Mesendoderm (in vitro differentiated cells): ENCODE results near the gene NDUFA6.

ENCODE experiments used
- DNase-seq: peaks from one replicate; pipeline ENCODE4 v3.0.0; 2013
- H2AK5ac ChIP-seq: 2 replicates; pipeline ENCODE4 v1.6.1; 2013; ENCODE audit warnings: low read length, inconsistent platforms
- H2BK120ac ChIP-seq: 2 replicates; pipeline ENCODE4 v1.6.1; 2013; ENCODE audit warnings: low read depth, mild to moderate bottlenecking, low read length, moderate library complexity, mixed read lengths
- H2BK15ac ChIP-seq: replicated peaks from 2 replicates; pipeline ENCODE4 v1.6.1; 2013; ENCODE audit warnings: low read depth, mild to moderate bottlenecking, moderate library complexity
- H2BK5ac ChIP-seq: 2 replicates; pipeline ENCODE4 v1.6.1; 2013; ENCODE audit warnings: low read length, inconsistent platforms
- H3K18ac ChIP-seq: 2 replicates; pipeline ENCODE4 v1.6.1; 2013; ENCODE audit warnings: mild to moderate bottlenecking, low read length, mixed read lengths
- H3K23ac ChIP-seq: one replicate; pipeline ENCODE4 v1.6.1; 2013; ENCODE audit warnings: low read length
- H3K27ac ChIP-seq: 2 replicates; pipeline ENCODE4 v1.5.1; 2013; ENCODE audit warnings: low read depth, mild to moderate bottlenecking, inconsistent platforms, low read length, moderate library complexity
- H3K27me3 ChIP-seq: 2 replicates; pipeline ENCODE4 v1.6.1; 2013; ENCODE audit warnings: low read length, control low read depth, mild to moderate bottlenecking, inconsistent platforms; ENCODE audit not compliant: insufficient read depth, poor library complexity
- H3K36me3 ChIP-seq: 2 replicates; pipeline ENCODE4 v1.6.1; 2013; ENCODE audit warnings: low read length, inconsistent platforms; ENCODE audit not compliant: control insufficient read depth, insufficient read depth
- H3K4ac ChIP-seq: one replicate; pipeline ENCODE4 v1.6.1; 2013; ENCODE audit warnings: low read depth, mild to moderate bottlenecking, low read length, moderate library complexity
- H3K4me1 ChIP-seq: 2 replicates; pipeline ENCODE4 v1.6.1; 2013; ENCODE audit warnings: low read depth, low read length, inconsistent platforms; ENCODE audit not compliant: control insufficient read depth
- H3K4me2 ChIP-seq: 2 replicates; pipeline ENCODE4 v1.6.1; 2013; ENCODE audit warnings: low read length
- H3K4me3 ChIP-seq: 2 replicates; pipeline ENCODE4 v1.5.1; 2013; ENCODE audit warnings: mild to moderate bottlenecking, low read length
- H3K56ac ChIP-seq: one replicate; pipeline ENCODE4 v1.6.1; 2013; ENCODE audit warnings: low read length
- H3K79me1 ChIP-seq: 2 replicates; pipeline ENCODE4 v1.6.1; 2013; ENCODE audit warnings: low read length, inconsistent platforms
- H3K79me2 ChIP-seq: 2 replicates; pipeline ENCODE4 v1.6.1; 2013; ENCODE audit warnings: mild to moderate bottlenecking, low read length; ENCODE audit not compliant: control insufficient read depth, insufficient read depth
- H3K9ac ChIP-seq: 2 replicates; pipeline ENCODE4 v1.6.1; 2013; ENCODE audit warnings: low read length, inconsistent platforms
- H4K5ac ChIP-seq: one replicate; pipeline ENCODE4 v1.6.1; 2013; ENCODE audit warnings: low read length
- H4K8ac ChIP-seq: one replicate; pipeline ENCODE4 v1.6.1; 2013; ENCODE audit warnings: low read depth, mild to moderate bottlenecking, control low read depth, low read length, moderate library complexity
- WGBS: extraction: QIAGEN DNeasy Blood & Tissue Kit; methylation state at CpG from one replicate; pipeline ENCODE4 v1.1.7; 2013; ENCODE audit warnings: low lambda C conversion rate, missing lambda C conversion rate; ENCODE audit not compliant: insufficient coverage; ENCODE audit errors: extremely low coverage; 5-methylcytosine and 5-hydroxymethylcytosine counted together

NDUFA6 gene

GRCh38 chr22:42077486-42078125, 13.0 kb downstream of the NDUFA6 start:
- Histone ChIP-seq H2BK120ac (no peak overlapping the region), H3K36me3 (no peaks in the 10 kb centered on the region), H3K23ac (no peak overlapping the region), H3K79me1 (no peaks in the 10 kb centered on the region), H2BK5ac (no peak overlapping the region), H3K9ac (no peak overlapping the region), H3K27me3 (no peaks in the 10 kb centered on the region), H3K4me2 (no peak overlapping the region), H3K27ac (no peak overlapping the region), H3K79me2 (peaks cover 2% of the 10 kb centered on the region), H3K4ac (no peak overlapping the region), H3K4me1 (peaks cover 3% of the 10 kb centered on the region), H2BK15ac (no peak overlapping the region), H3K56ac (no peak overlapping the region), H4K5ac (no peak overlapping the region), H2AK5ac (no peak overlapping the region), H3K18ac (no peak overlapping the region), H3K4me3 (no peak overlapping the region), H4K8ac (no peak overlapping the region)
- no peak for DNase-seq
- WGBS = no CpG with 5 or more reads among the region's 21 CpGs

- Histone ChIP-seq H3K56ac (no peak overlapping the region), H3K27me3 (no peaks in the 10 kb centered on the region), H3K23ac (no peak overlapping the region), H3K9ac (no peak overlapping the region), H3K18ac (no peak overlapping the region), H4K8ac (no peak overlapping the region), H3K4me2 (no peak overlapping the region), H3K79me1 (no peaks in the 10 kb centered on the region), H3K36me3 (no peaks in the 10 kb centered on the region), H3K79me2 (peaks cover 2% of the 10 kb centered on the region), H3K4me3 (no peak overlapping the region), H2BK5ac (no peak overlapping the region), H3K4me1 (peaks cover 3% of the 10 kb centered on the region), H3K27ac (no peak overlapping the region), H3K4ac (no peak overlapping the region), H2BK120ac (no peak overlapping the region), H2BK15ac (no peak overlapping the region), H2AK5ac (no peak overlapping the region), H4K5ac (no peak overlapping the region)
- no CpG with 5 or more reads among the region's 20 CpGs for WGBS
- DNase-seq = no peak
Measured at GRCh38 chr22:42076764-42077485, 13.6 kb downstream of the NDUFA6 start.

DNA sequence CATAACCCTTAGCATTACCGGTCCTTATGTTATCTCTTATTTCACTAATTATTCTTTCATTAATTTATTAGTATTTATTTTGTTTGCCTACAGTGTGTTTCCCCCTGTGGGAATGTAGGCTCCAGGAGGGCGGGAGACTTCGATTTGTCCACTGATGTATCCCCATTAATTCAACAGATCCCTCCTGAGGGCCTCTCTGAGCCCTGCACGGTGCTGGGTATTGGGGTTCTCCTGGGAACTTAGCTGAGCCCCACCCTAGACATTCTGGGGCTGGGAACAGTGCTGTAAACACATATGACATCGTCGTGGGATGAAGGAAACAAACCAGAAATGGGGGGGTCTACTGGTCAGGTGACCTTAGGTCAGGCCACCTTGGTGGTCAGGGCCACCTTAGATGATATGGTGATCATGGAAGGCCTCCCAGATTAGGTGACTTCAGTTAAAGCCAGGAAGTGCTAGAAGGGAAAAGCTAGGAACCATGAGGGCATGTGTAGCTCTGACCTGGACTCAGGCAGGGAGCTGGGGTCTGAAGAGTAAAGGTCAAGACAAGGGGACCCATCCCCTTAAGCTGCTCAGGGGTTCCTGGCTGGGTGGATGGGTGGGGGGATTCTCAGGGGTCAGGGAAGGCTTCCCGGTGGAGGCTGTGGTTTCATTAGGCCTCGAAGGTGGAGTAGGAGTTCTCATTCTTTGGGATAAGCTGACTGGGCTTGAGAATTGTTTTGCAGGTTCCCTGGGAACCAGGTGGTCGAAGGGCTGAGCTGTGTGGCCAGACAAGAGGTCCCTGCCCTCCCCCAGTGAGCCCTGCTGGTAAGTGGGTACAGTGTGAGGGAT, 15.5 kb downstream of the NDUFA6 start:
- no peak overlapping the region for H2BK120ac ChIP-seq
- WGBS = no CpG with 5 or more reads among the region's 9 CpGs
- no peak overlapping the region for H2BK5ac ChIP-seq
- H3K23ac ChIP-seq = no peak overlapping the region
- H4K8ac ChIP-seq = no peak overlapping the region
- H4K5ac ChIP-seq = no peak overlapping the region
- no peak overlapping the region for H3K18ac ChIP-seq
- H3K79me2 ChIP-seq = no peaks in the 10 kb centered on the region
- no peak overlapping the region for H3K4me2 ChIP-seq
- H2BK15ac ChIP-seq = no peak overlapping the region
- H3K4ac ChIP-seq = no peak overlapping the region
- H3K79me1 ChIP-seq = no peaks in the 10 kb centered on the region
- no peak overlapping the region for H3K4me3 ChIP-seq
- peaks cover 4% of the 10 kb centered on the region for H3K4me1 ChIP-seq
- H3K27me3 ChIP-seq = no peaks in the 10 kb centered on the region
- no peaks in the 10 kb centered on the region for H3K36me3 ChIP-seq
- H3K9ac ChIP-seq = peak overlapping the region; percentile 69
- DNase-seq = no peak
- peak overlapping the region; percentile 64 for H2AK5ac ChIP-seq
- H3K27ac ChIP-seq = no peak overlapping the region
- H3K56ac ChIP-seq = peak overlapping the region; percentile 69

DNA sequence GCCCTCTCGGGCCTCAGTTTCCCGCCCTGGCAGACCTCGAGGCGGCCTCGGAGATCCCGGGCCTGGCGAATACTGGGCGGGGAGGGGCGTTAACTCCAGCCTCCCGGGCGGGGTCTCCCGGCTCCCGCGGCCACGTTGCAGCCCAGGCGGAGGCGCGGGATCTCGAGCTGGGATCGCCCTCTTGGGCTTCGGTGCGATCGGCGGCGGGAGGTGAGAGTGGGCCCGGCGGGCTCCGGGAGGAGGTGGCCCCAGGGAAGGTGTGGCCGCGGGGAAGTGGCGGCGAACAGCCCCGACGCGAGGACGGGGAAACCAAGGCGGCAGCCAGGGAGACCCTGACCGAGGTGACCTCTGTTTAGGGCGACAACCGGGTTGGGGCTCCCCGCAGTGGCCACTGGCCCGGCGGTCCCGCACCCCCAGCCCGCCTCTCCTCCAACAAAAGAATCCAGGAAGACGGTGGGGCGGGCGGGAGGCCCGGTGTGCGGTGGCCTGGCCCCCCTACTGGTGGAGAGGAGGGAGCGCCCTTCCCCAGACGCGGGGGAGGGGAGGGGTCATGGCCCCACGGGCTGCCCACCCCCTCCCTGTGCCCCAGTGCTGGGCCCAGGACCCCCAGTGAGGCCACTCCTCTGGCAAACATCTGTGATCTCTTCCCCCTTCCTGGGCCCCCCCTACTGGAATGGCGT, 16.3 kb downstream of the NDUFA6 start, which contains the start of gene PHETA2:
Gene PHETA2 (plus strand): TSS at position 117 of the 680 bp plus-strand sequence. CDS start 3,046 bp downstream, outside the sequence.
- H3K4ac ChIP-seq = peak within 1 kb of the TSS; percentile 82
- no peak within 1 kb of the TSS for H4K5ac ChIP-seq
- H4K8ac ChIP-seq = peak within 1 kb of the TSS; percentile 76
- H2BK15ac ChIP-seq = no peak within 1 kb of the TSS
- H2BK120ac ChIP-seq = no peak within 1 kb of the TSS
- no peaks in the 10 kb centered on the region for H3K79me2 ChIP-seq
- H3K27ac ChIP-seq = no peak within 1 kb of the TSS
- H3K9ac ChIP-seq = peak within 1 kb of the TSS; percentile 69
- WGBS = no CpG with 5 or more reads among the region's 55 CpGs
- no peaks in the 10 kb centered on the region for H3K27me3 ChIP-seq
- peaks cover 2% of the 10 kb centered on the region for H3K79me1 ChIP-seq
- peak within 1 kb of the TSS; percentile 64 for H2AK5ac ChIP-seq
- DNase-seq = peak; percentile 46
- peak within 1 kb of the TSS; percentile 34 for H3K23ac ChIP-seq
- H3K18ac ChIP-seq = peak within 1 kb of the TSS; percentile 25
- H3K36me3 ChIP-seq = no peaks in the 10 kb centered on the region
- peak within 1 kb of the TSS; percentile 17 for H3K4me2 ChIP-seq
- peaks cover 7% of the 10 kb centered on the region for H3K4me1 ChIP-seq
- H3K56ac ChIP-seq = peak within 1 kb of the TSS; percentile 69
- no peak within 1 kb of the TSS for H2BK5ac ChIP-seq
- H3K4me3 ChIP-seq = peak within 1 kb of the TSS; percentile 21

- H3K23ac ChIP-seq = peak overlapping the region; percentile 34
- H3K79me1 ChIP-seq = peaks cover 2% of the 10 kb centered on the region
- no peak overlapping the region for H4K5ac ChIP-seq
- no peak overlapping the region for H2BK15ac ChIP-seq
- peak overlapping the region; percentile 82 for H3K4ac ChIP-seq
- no peak overlapping the region for H2BK5ac ChIP-seq
- no peaks in the 10 kb centered on the region for H3K36me3 ChIP-seq
- no peaks in the 10 kb centered on the region for H3K27me3 ChIP-seq
- peak overlapping the region; percentile 76 for H4K8ac ChIP-seq
- peak overlapping the region; percentile 69 for H3K9ac ChIP-seq
- no CpG with 5 or more reads among the region's 14 CpGs for WGBS
- H3K4me1 ChIP-seq = peaks cover 7% of the 10 kb centered on the region
- H3K79me2 ChIP-seq = no peaks in the 10 kb centered on the region
- H3K4me2 ChIP-seq = no peak overlapping the region
- no peak overlapping the region for H3K4me3 ChIP-seq
- no peak for DNase-seq
- no peak overlapping the region for H2BK120ac ChIP-seq
- no peak overlapping the region for H2AK5ac ChIP-seq
- peak overlapping the region; percentile 69 for H3K56ac ChIP-seq
- peak overlapping the region; percentile 25 for H3K18ac ChIP-seq
- H3K27ac ChIP-seq = no peak overlapping the region
Measured at GRCh38 chr22:42073621-42074041, 16.9 kb downstream of the NDUFA6 start.
